T-helper 17 cell (primary cell): Measurements from ENCODE around the gene UBL7. TPM values are rescaled to one million over a fixed set of nuclear protein-coding genes. Genes with fewer than 3 reads are reported as not detected.
A peak's percentile ranks its signal among the peaks of the same experiment; 100 is the strongest.

Source experiments
- ATAC-seq: fragments of 150-1000 bp; cut with Tn5 transposase; 2 replicates; pipeline ENCODE4 v1.10.0; 2021; ENCODE audit warnings: mild to moderate bottlenecking, moderate library complexity
- DNase-seq, 3 donors: peaks; one replicate each; pipeline versions ENCODE4 v3.0.0 to v3.0.0-alpha.2; 2020 to 2021
- H3K9me3 ChIP-seq: one replicate; pipeline ENCODE4 v1.7.0; 2013; ENCODE audit warnings: low read length, mild to moderate bottlenecking; ENCODE audit not compliant: control insufficient read depth, poor library complexity, severe bottlenecking
- H3K27ac Mint-ChIP-seq: one replicate; pipeline ENCODE4 v1.8.0; 2022; ENCODE audit warnings: mild to moderate bottlenecking, moderate library complexity, mixed read lengths
- H3K27me3 Mint-ChIP-seq: one replicate; pipeline ENCODE4 v1.8.0; 2022; ENCODE audit warnings: mixed read lengths
- H3K36me3 Mint-ChIP-seq: one replicate; pipeline ENCODE4 v1.8.0; 2022; ENCODE audit warnings: low read depth, mixed read lengths
- H3K4me1 Mint-ChIP-seq: one replicate; pipeline ENCODE4 v1.8.0; 2022; ENCODE audit warnings: mild to moderate bottlenecking, mixed read lengths
- H3K4me3 Mint-ChIP-seq: one replicate; pipeline ENCODE4 v1.8.0; 2022; ENCODE audit warnings: mild to moderate bottlenecking, moderate library complexity, mixed read lengths
- total RNA-seq, 4 donors: library from RNA in 2 of 4; stranded (reverse) in 2 of 4; gene quantifications; one replicate each; pipeline ENCODE4 v1.2.3 and lab custom pipeline; 2022 to 2026

UBL7 gene
- total RNA-seq, 2 donors from 2014 or later: 28.0 to 28.2 TPM

DNA sequence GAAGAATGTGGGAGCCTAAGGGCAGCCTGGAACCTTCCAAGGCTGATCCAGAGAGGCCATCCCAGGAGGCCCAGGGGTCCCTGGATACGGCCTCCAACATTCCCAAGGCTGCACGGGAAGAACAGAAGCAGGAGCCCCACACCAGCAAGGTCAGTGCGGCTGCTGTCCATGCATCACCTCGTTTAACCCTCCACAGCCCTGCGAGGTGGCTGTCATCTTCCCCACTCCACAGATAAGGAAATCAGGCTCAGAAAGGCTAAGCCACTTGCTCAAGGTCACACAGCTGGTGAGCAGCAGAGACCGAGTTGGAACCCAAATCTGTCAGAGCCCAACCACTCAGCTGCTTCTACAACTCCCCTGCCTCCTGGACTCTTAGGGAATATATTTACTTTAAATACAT lies 48.8 kb downstream of the UBL7 start:
- DNase-seq (no peak), ATAC-seq (no peak)
- Mint-ChIP-seq H3K4me3 (no peak overlapping the region), H3K4me1 (peaks cover 9% of the 10 kb centered on the region), H3K27ac (no peak overlapping the region), H3K27me3 (no peaks in the 10 kb centered on the region), H3K36me3 (peaks cover 11% of the 10 kb centered on the region)
- no peaks in the 10 kb centered on the region for H3K9me3 ChIP-seq

DNA sequence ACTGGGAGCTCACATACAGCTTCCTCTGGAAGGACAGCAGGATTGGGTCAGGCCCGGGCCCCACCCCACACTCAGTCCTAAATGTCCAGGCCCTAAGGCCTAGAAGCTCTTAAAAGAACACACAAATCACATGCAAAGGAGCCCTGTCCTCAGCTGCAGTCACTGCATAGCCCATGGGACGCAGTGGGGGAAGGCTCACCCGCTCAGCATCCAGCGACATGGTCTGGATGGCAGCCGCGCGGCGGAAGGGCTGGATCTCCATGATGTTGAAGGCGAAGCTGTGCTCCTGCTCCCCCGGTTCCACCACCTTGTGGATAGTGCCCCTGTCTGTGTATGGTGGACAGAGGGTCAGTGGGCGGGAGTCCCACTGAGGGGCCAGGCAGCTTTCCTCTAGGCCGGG lies 49.3 kb downstream of the UBL7 start:
- no peak overlapping the region for H3K4me3 Mint-ChIP-seq
- H3K36me3 Mint-ChIP-seq: peaks cover 11% of the 10 kb centered on the region
- no peaks in the 10 kb centered on the region for H3K9me3 ChIP-seq
- DNase-seq (no peak), ATAC-seq (no peak)
- H3K27ac Mint-ChIP-seq: no peak overlapping the region
- peaks cover 9% of the 10 kb centered on the region for H3K4me1 Mint-ChIP-seq
- H3K27me3 Mint-ChIP-seq: peaks cover 2% of the 10 kb centered on the region

DNA sequence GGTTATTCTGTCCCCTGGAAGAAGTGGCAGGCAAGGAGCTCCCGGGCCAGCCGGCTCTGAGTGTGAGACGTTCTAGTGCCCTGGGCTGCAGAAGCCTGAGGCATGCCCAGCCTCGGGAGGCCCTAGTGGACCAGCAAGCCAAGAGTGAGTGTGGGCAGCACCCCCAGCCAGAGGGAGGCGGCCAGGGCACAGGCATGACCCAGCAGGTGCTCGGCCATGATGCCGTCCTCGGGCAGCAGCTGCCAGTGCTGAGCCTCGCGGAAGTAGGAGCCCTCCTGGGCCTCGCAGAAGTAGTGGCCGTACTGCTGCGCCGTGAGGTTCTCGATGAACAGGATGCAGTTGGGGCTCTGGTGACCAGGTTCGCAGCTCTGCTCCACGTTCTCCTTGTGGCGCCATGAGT lies 50.5 kb downstream of the UBL7 start:
- H3K4me1 Mint-ChIP-seq: peaks cover 6% of the 10 kb centered on the region
- H3K27ac Mint-ChIP-seq: no peak overlapping the region
- no peak overlapping the region for H3K4me3 Mint-ChIP-seq

DNA sequence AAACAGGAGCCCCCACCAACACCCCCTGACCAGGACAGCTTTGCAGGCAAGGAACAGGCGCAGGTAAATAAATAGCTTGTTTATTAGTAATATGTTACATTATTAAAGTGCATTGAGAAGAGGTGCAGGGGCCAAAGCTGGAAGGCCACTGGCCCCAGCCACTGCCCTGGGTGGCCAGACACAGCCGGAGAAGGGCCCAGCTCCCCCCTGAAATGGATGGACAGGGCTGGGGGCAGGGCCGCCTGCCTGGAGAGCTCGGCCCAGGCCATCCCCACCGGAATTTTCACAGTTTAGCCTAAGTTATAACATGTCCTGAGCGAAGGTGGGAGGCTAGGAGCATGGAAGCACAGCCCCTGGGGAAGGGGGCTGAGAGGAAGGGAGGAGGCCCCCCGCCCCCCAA lies 51.7 kb downstream of the UBL7 start:
- Mint-ChIP-seq H3K4me3 (no peak overlapping the region), H3K27ac (no peak overlapping the region), H3K36me3 (peaks cover under 1% of the 10 kb centered on the region), H3K27me3 (peaks cover 7% of the 10 kb centered on the region), H3K4me1 (peaks cover 6% of the 10 kb centered on the region)
- no peaks in the 10 kb centered on the region for H3K9me3 ChIP-seq
- ATAC-seq (no peak), DNase-seq (no peak)

More for the DNA sequence above, 50.5 kb downstream of the UBL7 start:
- peaks cover 5% of the 10 kb centered on the region for H3K36me3 Mint-ChIP-seq
- ATAC-seq (no peak), DNase-seq (no peak)
- H3K27me3 Mint-ChIP-seq: peaks cover 7% of the 10 kb centered on the region
- H3K9me3 ChIP-seq: no peaks in the 10 kb centered on the region

DNA sequence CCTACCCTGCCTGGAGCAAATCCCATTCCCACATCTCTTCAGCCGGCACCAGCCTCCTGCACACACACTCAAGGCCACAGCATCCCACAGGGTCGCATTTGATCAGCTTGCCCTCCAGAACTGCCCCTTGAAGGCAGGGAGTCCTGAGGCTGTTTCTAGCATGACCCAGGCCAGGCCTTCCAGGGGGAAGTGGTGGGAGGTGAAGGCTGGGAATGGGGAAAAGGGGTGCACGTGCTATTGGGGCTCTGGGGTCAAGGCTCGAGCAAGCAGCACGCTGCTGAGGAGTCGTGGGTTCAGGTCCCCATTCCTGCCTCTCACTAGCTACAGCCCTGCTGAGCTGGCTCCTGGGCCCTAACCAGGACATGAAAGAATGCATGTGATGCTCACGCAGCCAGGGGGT lies 52.1 kb downstream of the UBL7 start:
- H3K9me3 ChIP-seq: no peaks in the 10 kb centered on the region
- Mint-ChIP-seq H3K4me1 (peaks cover 6% of the 10 kb centered on the region), H3K36me3 (no peaks in the 10 kb centered on the region), H3K4me3 (no peak overlapping the region), H3K27me3 (peaks cover 7% of the 10 kb centered on the region), H3K27ac (no peak overlapping the region)
- DNase-seq (no peak), ATAC-seq (no peak)

DNA sequence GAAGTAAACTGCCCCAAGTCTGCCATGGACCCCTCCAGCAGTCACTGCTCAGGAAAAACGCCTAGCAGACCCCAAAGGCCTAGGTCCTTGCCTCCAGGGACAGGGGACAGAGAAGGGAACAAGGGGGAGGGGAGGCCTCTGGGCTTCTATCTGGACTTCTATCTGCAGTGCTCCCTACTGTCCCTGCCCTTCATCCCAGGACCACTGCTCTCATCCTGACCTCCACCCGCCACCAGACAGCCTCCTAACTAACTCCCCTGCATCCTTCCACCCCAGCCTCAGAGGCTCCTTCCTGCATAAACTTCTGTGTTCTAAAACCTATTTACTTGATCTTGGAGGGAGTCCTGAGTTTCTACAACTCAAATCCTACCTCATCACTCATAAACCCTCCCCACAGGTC lies 52.6 kb downstream of the UBL7 start:
- H3K27me3 Mint-ChIP-seq: peaks cover 7% of the 10 kb centered on the region
- H3K9me3 ChIP-seq: no peaks in the 10 kb centered on the region
- no peaks in the 10 kb centered on the region for H3K36me3 Mint-ChIP-seq
- no peak overlapping the region for H3K27ac Mint-ChIP-seq
- ATAC-seq: no peak
- H3K4me3 Mint-ChIP-seq: no peak overlapping the region
- DNase-seq: no peak
- peaks cover 8% of the 10 kb centered on the region for H3K4me1 Mint-ChIP-seq

DNA sequence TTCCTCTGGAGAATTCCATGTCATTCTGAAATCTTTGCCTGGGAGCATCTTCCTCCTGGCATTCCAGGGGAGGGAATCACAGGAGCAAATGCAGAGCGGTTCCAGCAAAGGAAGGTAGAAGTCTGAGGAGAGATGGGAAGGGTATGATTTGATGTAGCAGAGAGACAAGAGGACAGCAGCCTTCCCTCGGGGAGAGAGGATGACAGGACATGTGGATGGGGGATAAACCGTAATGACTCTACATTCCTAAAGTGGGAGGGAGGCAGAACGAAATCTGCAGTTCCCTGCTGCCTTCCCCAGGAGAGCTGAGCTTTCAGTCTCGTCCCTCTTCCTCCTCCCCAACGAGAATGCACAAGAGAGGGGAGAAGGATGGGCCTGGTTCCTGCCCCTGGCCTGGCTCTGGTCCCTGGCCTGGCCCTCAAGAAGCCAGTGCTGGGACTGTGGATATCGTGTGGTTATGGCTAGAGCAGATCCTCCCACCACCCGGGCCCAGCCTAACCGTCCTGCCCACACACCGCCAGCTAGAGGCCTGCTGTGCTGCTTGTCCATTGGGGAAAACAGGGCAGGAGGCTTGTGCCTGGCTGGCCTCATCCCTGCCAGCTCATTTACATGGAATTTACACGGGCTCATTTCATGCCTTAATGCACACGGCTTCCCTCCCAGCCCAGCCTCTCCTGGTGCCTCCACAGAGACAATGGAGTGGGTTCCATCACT lies 53.8 kb downstream of the UBL7 start:
- Mint-ChIP-seq H3K36me3 (no peaks in the 10 kb centered on the region), H3K27ac (no peak overlapping the region), H3K27me3 (peaks cover 7% of the 10 kb centered on the region), H3K4me3 (no peak overlapping the region), H3K4me1 (peaks cover 20% of the 10 kb centered on the region)
- DNase-seq (no peak), ATAC-seq (no peak)
- no peaks in the 10 kb centered on the region for H3K9me3 ChIP-seq

DNA sequence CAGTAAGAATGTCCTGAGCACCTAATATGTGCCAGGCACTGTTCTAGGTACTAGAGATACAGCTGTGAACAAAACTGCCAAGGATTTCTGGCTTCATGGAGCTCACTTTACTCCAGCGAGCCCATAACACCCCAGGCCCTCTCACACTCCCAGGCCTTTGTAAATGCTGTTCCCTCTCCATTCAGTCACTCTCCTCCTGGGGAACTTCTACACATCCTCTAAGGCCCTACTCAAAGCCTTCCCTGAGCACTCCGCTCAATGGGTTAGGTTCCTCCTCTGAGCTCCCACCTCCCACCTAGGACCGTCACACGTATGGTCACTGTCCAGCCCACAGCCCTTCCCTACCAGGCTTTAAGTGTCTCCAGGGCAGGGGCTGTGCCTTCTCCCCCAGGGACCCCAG lies 54.4 kb downstream of the UBL7 start:
- no peak for DNase-seq
- H3K4me3 Mint-ChIP-seq: no peak overlapping the region
- peaks cover 26% of the 10 kb centered on the region for H3K4me1 Mint-ChIP-seq
- H3K9me3 ChIP-seq: no peaks in the 10 kb centered on the region
- no peaks in the 10 kb centered on the region for H3K36me3 Mint-ChIP-seq
- no peak for ATAC-seq
- H3K27ac Mint-ChIP-seq: no peak overlapping the region
- peaks cover 7% of the 10 kb centered on the region for H3K27me3 Mint-ChIP-seq

DNA sequence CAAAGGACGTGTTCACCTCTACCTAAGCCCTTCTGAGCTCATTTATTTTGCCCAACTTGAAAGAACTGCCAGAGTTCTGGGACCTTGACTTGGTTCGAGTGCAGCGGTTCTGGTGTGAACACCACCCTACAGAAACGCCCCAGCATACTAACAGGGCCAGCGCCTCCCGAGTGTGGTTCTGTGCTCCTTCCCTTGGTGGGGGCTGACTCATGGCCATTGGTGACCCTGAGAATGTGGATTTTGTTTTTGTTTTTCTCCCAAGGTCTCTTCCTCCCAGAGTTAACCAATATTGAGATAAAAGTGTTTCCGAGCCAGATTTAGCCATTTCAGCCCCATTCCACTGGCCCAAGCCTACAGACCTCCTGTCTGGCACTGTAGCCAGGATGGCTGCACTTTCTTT lies 55.1 kb downstream of the UBL7 start:
- ATAC-seq (no peak), DNase-seq (no peak)
- Mint-ChIP-seq H3K4me3 (no peak overlapping the region), H3K27ac (no peak overlapping the region), H3K27me3 (peaks cover 7% of the 10 kb centered on the region), H3K36me3 (no peaks in the 10 kb centered on the region), H3K4me1 (peaks cover 30% of the 10 kb centered on the region)
- no peaks in the 10 kb centered on the region for H3K9me3 ChIP-seq

DNA sequence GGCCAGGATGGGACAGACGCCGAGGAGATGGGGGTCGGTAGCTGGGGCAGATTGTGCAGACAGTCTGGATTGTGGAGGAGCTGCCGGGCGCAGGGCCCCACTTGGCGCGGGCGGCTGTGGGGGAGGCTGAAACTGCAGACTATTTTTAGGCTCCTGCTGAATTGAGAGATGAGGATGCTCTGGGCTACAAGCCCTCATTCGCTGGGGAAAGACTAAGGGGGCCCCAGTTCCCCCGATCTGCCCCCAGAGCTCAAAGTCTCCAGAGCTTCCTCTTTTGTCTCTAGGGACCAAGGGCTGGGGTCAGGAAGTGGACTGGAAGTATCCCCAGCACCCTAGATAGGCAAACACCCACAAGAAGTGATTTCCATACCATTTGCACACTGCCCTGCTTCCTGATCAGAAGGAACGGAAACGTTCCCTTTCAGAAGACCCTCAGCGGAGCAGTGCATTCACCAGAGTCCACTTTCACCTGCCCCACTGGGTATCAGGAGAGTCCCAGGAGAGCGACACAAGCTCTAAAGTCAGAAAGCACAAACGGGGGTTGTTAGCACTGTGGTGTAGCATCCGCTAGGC lies 56.9 kb downstream of the UBL7 start:
- Mint-ChIP-seq H3K4me3 (no peak overlapping the region), H3K27ac (peak overlapping the region; percentile 71), H3K36me3 (no peaks in the 10 kb centered on the region), H3K4me1 (peaks cover 37% of the 10 kb centered on the region), H3K27me3 (peaks cover 7% of the 10 kb centered on the region)
- H3K9me3 ChIP-seq: no peaks in the 10 kb centered on the region
- ATAC-seq (no peak), DNase-seq (no peak)

DNA sequence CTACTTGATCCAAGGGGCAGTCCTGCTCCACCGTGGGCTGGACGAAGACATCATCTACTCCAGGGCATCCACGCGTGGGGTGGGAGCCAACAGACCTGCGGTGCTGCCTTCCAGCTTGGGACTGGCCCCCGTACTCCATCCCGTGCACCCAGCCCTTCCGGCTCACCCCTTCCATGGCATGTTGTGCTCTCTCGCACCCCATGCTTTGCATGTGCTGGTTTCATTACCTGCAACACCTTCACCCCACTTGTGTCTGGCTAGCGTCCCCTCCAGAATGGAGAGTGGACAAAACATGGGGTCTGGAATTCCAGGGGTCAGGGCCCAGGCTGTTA lies 57.4 kb downstream of the UBL7 start:
- DNase-seq (no peak), ATAC-seq (peak; percentile 10)
- no peaks in the 10 kb centered on the region for H3K9me3 ChIP-seq
- H3K27ac Mint-ChIP-seq: peak overlapping the region; percentile 71
- peak overlapping the region; percentile 68 for H3K4me3 Mint-ChIP-seq
- H3K27me3 Mint-ChIP-seq: peaks cover 7% of the 10 kb centered on the region
- H3K4me1 Mint-ChIP-seq: peaks cover 35% of the 10 kb centered on the region
- H3K36me3 Mint-ChIP-seq: no peaks in the 10 kb centered on the region

DNA sequence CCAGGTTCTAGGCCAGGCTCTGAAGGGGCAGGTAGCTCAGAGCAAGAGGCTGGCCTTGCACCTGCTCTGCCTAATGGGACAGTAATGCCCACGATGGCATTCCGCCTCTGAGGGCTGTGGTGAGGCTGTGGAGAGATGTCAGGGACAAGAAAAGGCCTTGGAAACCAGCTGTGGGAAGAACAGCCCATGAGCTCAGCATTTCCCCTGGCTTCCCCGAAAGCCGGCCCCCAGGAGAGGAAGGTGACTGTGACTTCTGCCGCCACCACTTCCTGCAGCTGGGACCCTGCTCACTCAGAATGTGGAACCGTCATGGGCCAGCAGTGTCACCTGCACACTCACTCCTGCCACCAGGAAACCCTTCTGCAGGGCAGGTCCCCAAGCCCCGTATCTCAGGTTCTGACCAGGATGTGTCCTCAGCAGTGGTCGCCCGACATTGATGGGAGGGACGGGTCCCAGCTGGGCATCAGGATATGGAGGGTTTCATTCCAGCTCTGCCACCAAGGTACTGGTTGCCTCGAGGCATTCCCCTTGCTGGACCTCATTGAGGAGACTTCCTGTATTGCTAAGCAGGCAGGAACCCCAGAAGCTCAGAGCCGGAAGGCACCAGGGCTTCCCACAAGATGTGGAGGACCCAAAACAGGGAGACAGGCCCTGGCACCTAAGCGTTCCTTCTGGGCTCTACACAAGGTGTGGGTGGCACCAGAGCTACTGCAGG lies 57.9 kb downstream of the UBL7 start:
- H3K27me3 Mint-ChIP-seq: peaks cover 7% of the 10 kb centered on the region
- peak overlapping the region; percentile 71 for H3K27ac Mint-ChIP-seq
- no peaks in the 10 kb centered on the region for H3K36me3 Mint-ChIP-seq
- H3K4me3 Mint-ChIP-seq: peak overlapping the region; percentile 68
- DNase-seq (no peak), ATAC-seq (peak; percentile 78)
- peaks cover 33% of the 10 kb centered on the region for H3K4me1 Mint-ChIP-seq
- H3K9me3 ChIP-seq: no peaks in the 10 kb centered on the region

DNA sequence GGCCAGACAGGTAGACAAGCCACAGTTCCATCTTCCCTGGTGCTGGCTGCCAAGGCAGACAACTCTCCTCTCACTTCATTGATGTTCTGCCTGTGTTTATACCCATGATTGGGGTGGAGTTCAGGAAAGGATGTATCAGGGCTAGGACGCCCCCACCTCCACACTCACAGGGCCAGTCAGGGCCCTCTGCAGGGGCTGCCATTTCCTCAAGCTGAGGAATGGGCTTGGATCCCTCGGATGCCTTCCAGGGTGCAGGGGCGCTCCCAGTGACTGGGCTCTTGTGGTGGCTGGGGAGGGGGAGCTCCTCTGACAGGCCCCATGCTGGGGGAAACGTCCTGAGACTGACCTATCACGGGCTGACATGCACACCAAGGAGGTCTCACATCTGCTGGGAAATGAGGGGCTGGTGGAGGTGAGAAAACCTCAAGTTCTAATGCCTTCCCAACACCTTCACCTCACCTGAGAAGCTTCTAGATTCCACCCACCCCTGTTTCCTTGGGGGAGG lies 58.6 kb downstream of the UBL7 start:
- peak overlapping the region; percentile 68 for H3K4me3 Mint-ChIP-seq
- peaks cover 7% of the 10 kb centered on the region for H3K27me3 Mint-ChIP-seq
- no peaks in the 10 kb centered on the region for H3K9me3 ChIP-seq
- DNase-seq (no peak), ATAC-seq (no peak)
- no peaks in the 10 kb centered on the region for H3K36me3 Mint-ChIP-seq
- peak overlapping the region; percentile 71 for H3K27ac Mint-ChIP-seq
- H3K4me1 Mint-ChIP-seq: peaks cover 33% of the 10 kb centered on the region
